A549 (cell line): ENCODE measurements around the gene SLC24A3.

ENCODE experiments used
- ELK1 ChIP-seq: fragments of 150-350 bp; IDR thresholded peaks from 2 replicates; pipeline ENCODE4 v1.6.1; 2014; ENCODE audit warnings: low read depth, mild to moderate bottlenecking, low read length
- EP300 ChIP-seq, 2 experiments: fragments of >200 bp; sonication (Bioruptor Twin); formaldehyde crosslinking; IDR thresholded peaks; 2 replicates in 1 of 2; 3 replicates in 1 of 2; pipeline ENCODE4 v1.6.1; 2016 to 2017
- FOSB ChIP-seq: fragments of 250-450 bp; sonication (Bioruptor Pico); IDR thresholded peaks from 2 replicates; pipeline ENCODE4 v1.5.0; 2020; ENCODE audit warnings: mild to moderate bottlenecking, moderate library complexity
- FOSL2 ChIP-seq, 2 experiments: fragments of 450-650 bp in 1 of 2; fragments of >200 bp in 1 of 2; sonication (Bioruptor Twin) in 1 of 2; formaldehyde crosslinking; IDR thresholded peaks; 2 replicates each; pipeline versions ENCODE4 v1.5.0 to v1.6.1; 2016 to 2020; ENCODE audit warnings: mild to moderate bottlenecking in 1 of 2, moderate library complexity in 1 of 2
- MAZ ChIP-seq: fragments of 150-350 bp; IDR thresholded peaks from 2 replicates; pipeline ENCODE4 v1.6.1; 2014; ENCODE audit warnings: antibody characterized with exemption, low read depth, low read length, borderline replicate concordance
- POLR2A ChIP-seq: IDR thresholded peaks from 2 replicates; pipeline ENCODE4 v1.6.1; 2012; ENCODE audit warnings: mild to moderate bottlenecking, low read length
- RAD21 ChIP-seq, 2 experiments: fragments of >200 bp in 1 of 2; sonication (Bioruptor Twin) in 1 of 2; formaldehyde crosslinking in 1 of 2; IDR thresholded peaks in 1 of 2; conservative IDR thresholded peaks in 1 of 2; 2 replicates in 1 of 2; 3 replicates in 1 of 2; pipeline ENCODE4 v1.6.1; 2012 to 2018; ENCODE audit warnings: inconsistent platforms in 1 of 2
- REST ChIP-seq: fragments of 200-600 bp; sonication (generic); IDR thresholded peaks from 2 replicates; pipeline ENCODE4 v1.6.1; 2016; ENCODE audit warnings: antibody characterized with exemption, mild to moderate bottlenecking, moderate library complexity
- TP53 ChIP-seq: fragments of 250-450 bp; sonication (Bioruptor Pico); IDR thresholded peaks from 2 replicates; pipeline ENCODE4 v1.5.0; 2021; ENCODE audit warnings: mild to moderate bottlenecking, moderate library complexity
- TF ChIP-seq, protein P1 (sequence below): fragments of >200 bp; sonication (Bioruptor Twin); formaldehyde crosslinking; IDR thresholded peaks from 3 replicates; pipeline ENCODE4 v1.5.1; 2016
- TF ChIP-seq, protein P2 (sequence below): IDR thresholded peaks from 2 replicates; pipeline ENCODE4 v1.6.1; 2012; ENCODE audit warnings: low read depth, borderline replicate concordance

DNA sequence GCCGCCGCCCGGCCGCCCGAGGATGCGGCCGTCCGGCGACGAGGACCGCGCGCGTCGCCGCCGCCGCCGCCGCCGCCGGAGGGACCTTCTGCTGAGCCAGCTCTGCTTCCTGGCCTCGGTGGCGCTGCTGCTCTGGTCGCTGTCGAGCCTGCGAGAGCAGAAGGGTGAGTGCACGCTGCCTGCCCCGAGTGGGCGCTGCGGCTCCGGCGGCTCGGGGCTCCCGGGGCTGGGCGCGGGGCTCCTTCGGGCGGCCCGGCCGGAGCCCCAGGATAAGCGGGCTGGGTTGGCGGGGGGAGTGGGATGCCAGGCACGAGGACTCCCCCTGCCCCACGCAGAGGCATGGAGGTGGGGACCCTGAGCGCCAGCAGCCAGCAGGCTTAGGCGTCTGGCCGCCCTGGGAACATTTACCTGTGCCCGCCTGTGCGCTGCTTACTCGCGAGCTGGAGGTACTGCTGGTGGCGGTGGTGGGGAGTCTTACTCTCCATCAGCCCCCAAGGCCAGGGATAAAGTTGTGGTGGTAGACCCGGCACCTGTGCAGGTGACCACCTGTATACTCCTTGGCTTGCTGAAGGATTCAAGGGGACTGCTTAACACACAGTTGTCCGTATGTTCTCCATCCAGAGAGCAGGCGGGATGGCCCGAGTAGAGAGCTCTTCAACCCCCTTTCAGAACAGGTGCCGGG, 520 bp downstream of the SLC24A3 start:
- no peak for TF ChIP-seq FOSB (CRISPR knock-in tag)
- 0 out of 5 replicates have a peak, but pooled peaks of 1 of the 2 experiments have one; percentile 11 for TF ChIP-seq RAD21 (conservative IDR thresholded peaks at IDR 0.05 in 1 of 2, IDR thresholded peaks at IDR 0.05 in 1 of 2)
- TF ChIP-seq, protein P1, sequence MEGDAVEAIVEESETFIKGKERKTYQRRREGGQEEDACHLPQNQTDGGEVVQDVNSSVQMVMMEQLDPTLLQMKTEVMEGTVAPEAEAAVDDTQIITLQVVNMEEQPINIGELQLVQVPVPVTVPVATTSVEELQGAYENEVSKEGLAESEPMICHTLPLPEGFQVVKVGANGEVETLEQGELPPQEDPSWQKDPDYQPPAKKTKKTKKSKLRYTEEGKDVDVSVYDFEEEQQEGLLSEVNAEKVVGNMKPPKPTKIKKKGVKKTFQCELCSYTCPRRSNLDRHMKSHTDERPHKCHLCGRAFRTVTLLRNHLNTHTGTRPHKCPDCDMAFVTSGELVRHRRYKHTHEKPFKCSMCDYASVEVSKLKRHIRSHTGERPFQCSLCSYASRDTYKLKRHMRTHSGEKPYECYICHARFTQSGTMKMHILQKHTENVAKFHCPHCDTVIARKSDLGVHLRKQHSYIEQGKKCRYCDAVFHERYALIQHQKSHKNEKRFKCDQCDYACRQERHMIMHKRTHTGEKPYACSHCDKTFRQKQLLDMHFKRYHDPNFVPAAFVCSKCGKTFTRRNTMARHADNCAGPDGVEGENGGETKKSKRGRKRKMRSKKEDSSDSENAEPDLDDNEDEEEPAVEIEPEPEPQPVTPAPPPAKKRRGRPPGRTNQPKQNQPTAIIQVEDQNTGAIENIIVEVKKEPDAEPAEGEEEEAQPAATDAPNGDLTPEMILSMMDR: peak; percentile 17; the same call in 1 of the 3 replicates
- TF ChIP-seq POLR2A: no peak
- TF ChIP-seq TP53 (CRISPR knock-in tag): no peak
- TF ChIP-seq FOSL2 (IDR thresholded peaks at IDR 0.05): no peak
- TF ChIP-seq FOSL2 (CRISPR knock-in tag; IDR thresholded peaks at IDR 0.05): no peak
- TF ChIP-seq EP300 (IDR thresholded peaks at IDR 0.05): no peak
- TF ChIP-seq REST: no peak
- TF ChIP-seq, protein P2, sequence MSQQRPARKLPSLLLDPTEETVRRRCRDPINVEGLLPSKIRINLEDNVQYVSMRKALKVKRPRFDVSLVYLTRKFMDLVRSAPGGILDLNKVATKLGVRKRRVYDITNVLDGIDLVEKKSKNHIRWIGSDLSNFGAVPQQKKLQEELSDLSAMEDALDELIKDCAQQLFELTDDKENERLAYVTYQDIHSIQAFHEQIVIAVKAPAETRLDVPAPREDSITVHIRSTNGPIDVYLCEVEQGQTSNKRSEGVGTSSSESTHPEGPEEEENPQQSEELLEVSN: no peak
- no peak for TF ChIP-seq MAZ
- TF ChIP-seq ELK1: no peak
